Esophagus squamous epithelium (tissue), 5 donors: ENCODE data around the gene PTPRN2. TPM values are rescaled to one million over a fixed set of nuclear protein-coding genes. Genes with fewer than 3 reads are reported as not detected.
A peak's percentile ranks its signal among the peaks of the same experiment; 100 is the strongest.

Experiments
- DNase-seq: peaks from one replicate; lab custom pipeline; 2025; lab: John Stamatoyannopoulos, UW
- H3K27ac ChIP-seq, 4 donors: fragments of 200-600 bp; sonication (generic); one replicate each; pipeline ENCODE4 v1.5.1; 2016 to 2019; ENCODE audit warnings: mild to moderate bottlenecking in 1 of 4
- H3K27me3 ChIP-seq, 4 donors: fragments of 200-600 bp; sonication (generic); 1 replicate in 3 of 4; 2 replicates in 1 of 4; pipeline versions ENCODE4 v1.5.1 to v1.6.0; 2017 to 2021; ENCODE audit warnings: antibody characterized with exemption in 1 of 4
- H3K36me3 ChIP-seq, 3 donors: fragments of 200-600 bp; sonication (generic); one replicate each; pipeline ENCODE4 v1.5.1; 2016 to 2019
- H3K4me1 ChIP-seq, 3 donors: fragments of 200-600 bp; sonication (generic); one replicate each; pipeline ENCODE4 v1.5.1; 2017 to 2019
- H3K4me3 ChIP-seq, 4 donors: fragments of 200-600 bp; sonication (generic); 1 replicate in 3 of 4; 2 replicates in 1 of 4; pipeline ENCODE4 v1.5.1; 2016 to 2019; ENCODE audit warnings: mild to moderate bottlenecking in 2 of 4, moderate library complexity in 1 of 4
- H3K9me3 ChIP-seq, 3 donors: fragments of 200-600 bp; sonication (generic); one replicate each; pipeline ENCODE4 v1.5.1; 2016 to 2019
- CTCF ChIP-seq, 6 experiments: fragments of 450-650 bp in 4 of 6; fragments of 200-600 bp in 2 of 6; sonication (generic) in 2 of 6; IDR thresholded peaks; one replicate each; pipeline ENCODE4 v1.5.1; 2016 to 2019; ENCODE audit warnings: antibody characterized with exemption in 6 of 6, mild to moderate bottlenecking in 4 of 6, moderate library complexity in 4 of 6
- POLR2A ChIP-seq, 4 donors: fragments of 450-650 bp; IDR thresholded peaks; one replicate each; pipeline ENCODE4 v1.6.1; 2017; ENCODE audit warnings: antibody characterized with exemption in 4 of 4, mild to moderate bottlenecking in 4 of 4, moderate library complexity in 3 of 4
- WGBS, 2 donors: methylation state at CpG; one replicate each; pipeline ENCODE4 v1.1.5; 2018; 5-methylcytosine and 5-hydroxymethylcytosine counted together
- intact Hi-C: fragments of 100-400 bp; cut with DNase I; formaldehyde crosslinking; loops from one replicate; pipeline ENCODE4 v1.15.0; 2022
- total RNA-seq, 4 donors: library from RNA; depleted of rRNA; stranded (reverse); fragments of >200 nt; gene quantifications; one replicate each; pipeline ENCODE4 v1.1.0, GENCODE V29; 2016
- donor health status: DM: yes; HTN: yes; CAD: no.

PTPRN2 gene
- total RNA-seq, 4 donors from 2014 or later: 0.38 to 2.7 (median 1.0) TPM

- no peaks in the 10 kb centered on the region for H3K9me3 ChIP-seq
- H3K27me3 ChIP-seq: peaks cover 0 to 16% (median 0%) of the 10 kb centered on the region in 4 donors
- no peaks in the 10 kb centered on the region for H3K36me3 ChIP-seq
- TF ChIP-seq CTCF (IDR thresholded peaks at IDR 0.05) (no peak), POLR2A (IDR thresholded peaks at IDR 0.05) (no peak)
- H3K27ac ChIP-seq: no peak overlapping the region
- no peak overlapping the region for H3K4me3 ChIP-seq
- intact Hi-C loops: no loop called here
- WGBS, 2 donors: 73 to 84% methylated on average over 16 to 17 of the region's 28 CpGs
- DNase-seq: no peak
- H3K4me1 ChIP-seq: no peaks in the 10 kb centered on the region
Measured at GRCh38 chr7:158443014-158443687, 144.5 kb downstream of the PTPRN2 start.

- no peak for TF ChIP-seq POLR2A (IDR thresholded peaks at IDR 0.05)
- peak in 1 of 6 experiments; percentile 45 for TF ChIP-seq CTCF (IDR thresholded peaks at IDR 0.05)
- Histone ChIP-seq H3K4me3 (no peak overlapping the region), H3K36me3 (no peaks in the 10 kb centered on the region), H3K9me3 (no peaks in the 10 kb centered on the region), H3K27me3 (peaks cover 0 to 16% (median 0%) of the 10 kb centered on the region in 4 donors), H3K4me1 (no peaks in the 10 kb centered on the region), H3K27ac (no peak overlapping the region)
- 79 to 81% methylated on average over 4 of the region's 4 CpGs for WGBS, 2 donors
- intact Hi-C loops: no loop called here
- no peak for DNase-seq
Measured at GRCh38 chr7:158442260-158442659, 145.4 kb downstream of the PTPRN2 start.

DNA sequence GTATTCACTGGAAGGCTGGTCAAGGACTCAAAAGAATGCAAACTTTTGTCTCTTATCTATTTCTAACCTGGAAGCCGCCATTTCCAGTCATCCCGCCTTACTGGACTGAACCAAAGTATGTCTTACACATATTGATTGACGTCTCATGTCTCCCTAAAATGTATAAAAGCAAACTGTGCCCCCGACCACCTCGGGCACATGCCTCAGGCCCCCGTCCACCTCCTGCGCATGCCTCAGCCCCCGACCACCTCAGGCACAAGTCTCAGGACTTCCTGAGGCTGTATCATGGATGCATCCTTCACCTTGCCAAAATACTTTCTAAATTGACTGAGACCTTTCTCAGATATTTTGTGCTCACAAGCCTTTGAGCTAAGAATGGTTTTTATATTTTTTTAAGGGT lies 148.6 kb downstream of the PTPRN2 start:
- no peaks in the 10 kb centered on the region for H3K9me3 ChIP-seq
- WGBS, 2 donors: 55 to 62% methylated on average over 8 of the region's 8 CpGs
- DNase-seq: no peak

GRCh38 chr7:158432369-158433341 lies 155.0 kb downstream of the PTPRN2 start:
- intact Hi-C loops: no loop called here
- H3K27me3 ChIP-seq: peaks cover 0 to 17% (median 0%) of the 10 kb centered on the region in 4 donors
- H3K9me3 ChIP-seq: no peaks in the 10 kb centered on the region
- TF ChIP-seq POLR2A (IDR thresholded peaks at IDR 0.05): no peak
- no peak for TF ChIP-seq CTCF (IDR thresholded peaks at IDR 0.05)
- H3K4me3 ChIP-seq: peak overlapping the region in 1 of 4 donors; percentile 25
- DNase-seq: no peak
- WGBS, 2 donors: 16 to 30% methylated on average over 17 of the region's 17 CpGs
- no peaks in the 10 kb centered on the region for H3K36me3 ChIP-seq
- peak overlapping the region in 1 of 4 donors; percentile 32 for H3K27ac ChIP-seq
- peaks cover 0 to 11% (median 10%) of the 10 kb centered on the region in 3 donors for H3K4me1 ChIP-seq

More for the DNA sequence above, 148.6 kb downstream of the PTPRN2 start:
- Histone ChIP-seq H3K4me1 (no peaks in the 10 kb centered on the region), H3K27ac (no peak overlapping the region), H3K4me3 (no peak overlapping the region), H3K36me3 (no peaks in the 10 kb centered on the region), H3K27me3 (peaks cover 0 to 30% (median 0%) of the 10 kb centered on the region in 4 donors)
- TF ChIP-seq POLR2A (IDR thresholded peaks at IDR 0.05) (no peak), CTCF (IDR thresholded peaks at IDR 0.05) (no peak)
- intact Hi-C loops: no loop called here
